Measurements from ENCODE around the gene VTI1A.

DNA sequence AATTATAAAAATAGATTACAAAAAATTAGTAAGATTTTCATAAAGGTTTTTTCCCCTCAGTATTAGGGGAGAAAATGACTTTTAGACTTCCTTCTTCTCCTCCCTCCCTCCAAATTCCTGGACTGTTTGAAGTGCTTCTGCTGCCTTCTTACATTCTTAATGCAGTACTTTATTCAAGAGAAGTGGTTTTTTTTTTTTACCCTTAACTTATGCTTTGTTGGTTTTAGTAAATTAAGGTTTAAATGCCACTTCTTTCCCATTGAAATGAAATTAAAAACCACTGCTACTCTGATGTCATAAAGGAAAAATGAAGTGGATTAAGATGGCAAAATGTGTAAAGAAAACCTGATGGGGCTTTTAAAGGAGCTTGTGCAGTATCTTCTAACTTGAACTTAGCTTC is 140.7 kb downstream of the VTI1A start:
- TF ChIP-seq POLR2AphosphoS5 (IDR thresholded peaks at IDR 0.05; ENCODE audit: low read depth), result no peak
- no peak for TF ChIP-seq EZH2phosphoT487 (IDR thresholded peaks at IDR 0.05; ENCODE audit: unreplicated experiment)
- no peak for TF ChIP-seq EZH2 (IDR thresholded peaks at IDR 0.05; ENCODE audit: low read depth, unreplicated experiment)
- TF ChIP-seq, protein P1, sequence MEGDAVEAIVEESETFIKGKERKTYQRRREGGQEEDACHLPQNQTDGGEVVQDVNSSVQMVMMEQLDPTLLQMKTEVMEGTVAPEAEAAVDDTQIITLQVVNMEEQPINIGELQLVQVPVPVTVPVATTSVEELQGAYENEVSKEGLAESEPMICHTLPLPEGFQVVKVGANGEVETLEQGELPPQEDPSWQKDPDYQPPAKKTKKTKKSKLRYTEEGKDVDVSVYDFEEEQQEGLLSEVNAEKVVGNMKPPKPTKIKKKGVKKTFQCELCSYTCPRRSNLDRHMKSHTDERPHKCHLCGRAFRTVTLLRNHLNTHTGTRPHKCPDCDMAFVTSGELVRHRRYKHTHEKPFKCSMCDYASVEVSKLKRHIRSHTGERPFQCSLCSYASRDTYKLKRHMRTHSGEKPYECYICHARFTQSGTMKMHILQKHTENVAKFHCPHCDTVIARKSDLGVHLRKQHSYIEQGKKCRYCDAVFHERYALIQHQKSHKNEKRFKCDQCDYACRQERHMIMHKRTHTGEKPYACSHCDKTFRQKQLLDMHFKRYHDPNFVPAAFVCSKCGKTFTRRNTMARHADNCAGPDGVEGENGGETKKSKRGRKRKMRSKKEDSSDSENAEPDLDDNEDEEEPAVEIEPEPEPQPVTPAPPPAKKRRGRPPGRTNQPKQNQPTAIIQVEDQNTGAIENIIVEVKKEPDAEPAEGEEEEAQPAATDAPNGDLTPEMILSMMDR (conservative IDR thresholded peaks at IDR 0.05; ENCODE audit: low read depth in 2 of 2), result no peak
- no peak for TF ChIP-seq JUNB (IDR thresholded peaks at IDR 0.05; ENCODE audit: unreplicated experiment)
- no peak for TF ChIP-seq CREB1 (CRISPR knock-in tag; IDR thresholded peaks at IDR 0.05; ENCODE audit: low read depth)
- TF ChIP-seq, protein P2, sequence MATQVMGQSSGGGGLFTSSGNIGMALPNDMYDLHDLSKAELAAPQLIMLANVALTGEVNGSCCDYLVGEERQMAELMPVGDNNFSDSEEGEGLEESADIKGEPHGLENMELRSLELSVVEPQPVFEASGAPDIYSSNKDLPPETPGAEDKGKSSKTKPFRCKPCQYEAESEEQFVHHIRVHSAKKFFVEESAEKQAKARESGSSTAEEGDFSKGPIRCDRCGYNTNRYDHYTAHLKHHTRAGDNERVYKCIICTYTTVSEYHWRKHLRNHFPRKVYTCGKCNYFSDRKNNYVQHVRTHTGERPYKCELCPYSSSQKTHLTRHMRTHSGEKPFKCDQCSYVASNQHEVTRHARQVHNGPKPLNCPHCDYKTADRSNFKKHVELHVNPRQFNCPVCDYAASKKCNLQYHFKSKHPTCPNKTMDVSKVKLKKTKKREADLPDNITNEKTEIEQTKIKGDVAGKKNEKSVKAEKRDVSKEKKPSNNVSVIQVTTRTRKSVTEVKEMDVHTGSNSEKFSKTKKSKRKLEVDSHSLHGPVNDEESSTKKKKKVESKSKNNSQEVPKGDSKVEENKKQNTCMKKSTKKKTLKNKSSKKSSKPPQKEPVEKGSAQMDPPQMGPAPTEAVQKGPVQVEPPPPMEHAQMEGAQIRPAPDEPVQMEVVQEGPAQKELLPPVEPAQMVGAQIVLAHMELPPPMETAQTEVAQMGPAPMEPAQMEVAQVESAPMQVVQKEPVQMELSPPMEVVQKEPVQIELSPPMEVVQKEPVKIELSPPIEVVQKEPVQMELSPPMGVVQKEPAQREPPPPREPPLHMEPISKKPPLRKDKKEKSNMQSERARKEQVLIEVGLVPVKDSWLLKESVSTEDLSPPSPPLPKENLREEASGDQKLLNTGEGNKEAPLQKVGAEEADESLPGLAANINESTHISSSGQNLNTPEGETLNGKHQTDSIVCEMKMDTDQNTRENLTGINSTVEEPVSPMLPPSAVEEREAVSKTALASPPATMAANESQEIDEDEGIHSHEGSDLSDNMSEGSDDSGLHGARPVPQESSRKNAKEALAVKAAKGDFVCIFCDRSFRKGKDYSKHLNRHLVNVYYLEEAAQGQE (IDR thresholded peaks at IDR 0.05; ENCODE audit: unreplicated experiment), result no peak
- no peak for TF ChIP-seq ZNF114 (CRISPR knock-in tag; IDR thresholded peaks at IDR 0.05)
- TF ChIP-seq, protein P3, sequence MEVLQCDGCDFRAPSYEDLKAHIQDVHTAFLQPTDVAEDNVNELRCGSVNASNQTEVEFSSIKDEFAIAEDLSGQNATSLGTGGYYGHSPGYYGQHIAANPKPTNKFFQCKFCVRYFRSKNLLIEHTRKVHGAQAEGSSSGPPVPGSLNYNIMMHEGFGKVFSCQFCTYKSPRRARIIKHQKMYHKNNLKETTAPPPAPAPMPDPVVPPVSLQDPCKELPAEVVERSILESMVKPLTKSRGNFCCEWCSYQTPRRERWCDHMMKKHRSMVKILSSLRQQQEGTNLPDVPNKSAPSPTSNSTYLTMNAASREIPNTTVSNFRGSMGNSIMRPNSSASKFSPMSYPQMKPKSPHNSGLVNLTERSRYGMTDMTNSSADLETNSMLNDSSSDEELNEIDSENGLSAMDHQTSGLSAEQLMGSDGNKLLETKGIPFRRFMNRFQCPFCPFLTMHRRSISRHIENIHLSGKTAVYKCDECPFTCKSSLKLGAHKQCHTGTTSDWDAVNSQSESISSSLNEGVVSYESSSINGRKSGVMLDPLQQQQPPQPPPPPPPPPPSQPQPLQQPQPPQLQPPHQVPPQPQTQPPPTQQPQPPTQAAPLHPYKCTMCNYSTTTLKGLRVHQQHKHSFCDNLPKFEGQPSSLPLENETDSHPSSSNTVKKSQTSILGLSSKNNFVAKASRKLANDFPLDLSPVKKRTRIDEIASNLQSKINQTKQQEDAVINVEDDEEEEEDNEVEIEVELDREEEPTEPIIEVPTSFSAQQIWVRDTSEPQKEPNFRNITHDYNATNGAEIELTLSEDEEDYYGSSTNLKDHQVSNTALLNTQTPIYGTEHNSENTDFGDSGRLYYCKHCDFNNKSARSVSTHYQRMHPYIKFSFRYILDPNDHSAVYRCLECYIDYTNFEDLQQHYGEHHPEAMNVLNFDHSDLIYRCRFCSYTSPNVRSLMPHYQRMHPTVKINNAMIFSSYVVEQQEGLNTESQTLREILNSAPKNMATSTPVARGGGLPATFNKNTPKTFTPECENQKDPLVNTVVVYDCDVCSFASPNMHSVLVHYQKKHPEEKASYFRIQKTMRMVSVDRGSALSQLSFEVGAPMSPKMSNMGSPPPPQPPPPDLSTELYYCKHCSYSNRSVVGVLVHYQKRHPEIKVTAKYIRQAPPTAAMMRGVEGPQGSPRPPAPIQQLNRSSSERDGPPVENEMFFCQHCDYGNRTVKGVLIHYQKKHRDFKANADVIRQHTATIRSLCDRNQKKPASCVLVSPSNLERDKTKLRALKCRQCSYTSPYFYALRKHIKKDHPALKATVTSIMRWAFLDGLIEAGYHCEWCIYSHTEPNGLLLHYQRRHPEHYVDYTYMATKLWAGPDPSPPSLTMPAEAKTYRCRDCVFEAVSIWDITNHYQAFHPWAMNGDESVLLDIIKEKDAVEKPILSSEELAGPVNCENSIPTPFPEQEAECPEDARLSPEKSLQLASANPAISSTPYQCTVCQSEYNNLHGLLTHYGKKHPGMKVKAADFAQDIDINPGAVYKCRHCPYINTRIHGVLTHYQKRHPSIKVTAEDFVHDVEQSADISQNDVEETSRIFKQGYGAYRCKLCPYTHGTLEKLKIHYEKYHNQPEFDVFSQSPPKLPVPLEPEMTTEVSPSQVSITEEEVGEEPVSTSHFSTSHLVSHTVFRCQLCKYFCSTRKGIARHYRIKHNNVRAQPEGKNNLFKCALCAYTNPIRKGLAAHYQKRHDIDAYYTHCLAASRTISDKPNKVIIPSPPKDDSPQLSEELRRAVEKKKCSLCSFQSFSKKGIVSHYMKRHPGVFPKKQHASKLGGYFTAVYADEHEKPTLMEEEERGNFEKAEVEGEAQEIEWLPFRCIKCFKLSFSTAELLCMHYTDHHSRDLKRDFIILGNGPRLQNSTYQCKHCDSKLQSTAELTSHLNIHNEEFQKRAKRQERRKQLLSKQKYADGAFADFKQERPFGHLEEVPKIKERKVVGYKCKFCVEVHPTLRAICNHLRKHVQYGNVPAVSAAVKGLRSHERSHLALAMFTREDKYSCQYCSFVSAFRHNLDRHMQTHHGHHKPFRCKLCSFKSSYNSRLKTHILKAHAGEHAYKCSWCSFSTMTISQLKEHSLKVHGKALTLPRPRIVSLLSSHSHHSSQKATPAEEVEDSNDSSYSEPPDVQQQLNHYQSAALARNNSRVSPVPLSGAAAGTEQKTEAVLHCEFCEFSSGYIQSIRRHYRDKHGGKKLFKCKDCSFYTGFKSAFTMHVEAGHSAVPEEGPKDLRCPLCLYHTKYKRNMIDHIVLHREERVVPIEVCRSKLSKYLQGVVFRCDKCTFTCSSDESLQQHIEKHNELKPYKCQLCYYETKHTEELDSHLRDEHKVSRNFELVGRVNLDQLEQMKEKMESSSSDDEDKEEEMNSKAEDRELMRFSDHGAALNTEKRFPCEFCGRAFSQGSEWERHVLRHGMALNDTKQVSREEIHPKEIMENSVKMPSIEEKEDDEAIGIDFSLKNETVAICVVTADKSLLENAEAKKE (CRISPR knock-in tag; IDR thresholded peaks at IDR 0.05), result no peak
- no peak for TF ChIP-seq STAT1 (IDR thresholded peaks at IDR 0.05; ENCODE audit: unreplicated experiment)
- TF ChIP-seq, protein P4, sequence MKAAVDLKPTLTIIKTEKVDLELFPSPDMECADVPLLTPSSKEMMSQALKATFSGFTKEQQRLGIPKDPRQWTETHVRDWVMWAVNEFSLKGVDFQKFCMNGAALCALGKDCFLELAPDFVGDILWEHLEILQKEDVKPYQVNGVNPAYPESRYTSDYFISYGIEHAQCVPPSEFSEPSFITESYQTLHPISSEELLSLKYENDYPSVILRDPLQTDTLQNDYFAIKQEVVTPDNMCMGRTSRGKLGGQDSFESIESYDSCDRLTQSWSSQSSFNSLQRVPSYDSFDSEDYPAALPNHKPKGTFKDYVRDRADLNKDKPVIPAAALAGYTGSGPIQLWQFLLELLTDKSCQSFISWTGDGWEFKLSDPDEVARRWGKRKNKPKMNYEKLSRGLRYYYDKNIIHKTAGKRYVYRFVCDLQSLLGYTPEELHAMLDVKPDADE (IDR thresholded peaks at IDR 0.05), result no peak
